ENCODE data around the gene FAM78B.

Gene FAM78B

GRCh38 chr1:166062421-166063070, 104.3 kb downstream of the FAM78B start:
- no peak for DNase-seq

- DNase-seq, result no peak
Observed at GRCh38 chr1:166057650-166058049, 109.2 kb downstream of the FAM78B start.

- no peak for DNase-seq
Observed at GRCh38 chr1:166053395-166053794, 113.4 kb downstream of the FAM78B start.

GRCh38 chr1:166040202-166040997, 126.4 kb downstream of the FAM78B start:
- DNase-seq, result no peak

- DNase-seq, result no peak
Observed at GRCh38 chr1:166039436-166040201, 127.2 kb downstream of the FAM78B start.

- DNase-seq, result no peak
Observed at GRCh38 chr1:166036092-166036491, 130.7 kb downstream of the FAM78B start.

GRCh38 chr1:166032572-166033371, 134.0 kb downstream of the FAM78B start:
- no peak for DNase-seq

GRCh38 chr1:166031932-166032571, 134.7 kb downstream of the FAM78B start:
- DNase-seq, result no peak

GRCh38 chr1:166029196-166029945, 137.4 kb downstream of the FAM78B start:
- no peak for DNase-seq

- no peak for DNase-seq
Observed at GRCh38 chr1:166026555-166026954, 140.2 kb downstream of the FAM78B start.

GRCh38 chr1:166026143-166026542, 140.7 kb downstream of the FAM78B start:
- no peak for DNase-seq

GRCh38 chr1:166020210-166020609, 146.6 kb downstream of the FAM78B start:
- DNase-seq, result no peak

All from stimulated activated CD4-positive, alpha-beta T cell treated with anti-CD3 and anti-CD28 coated beads, Interleukin-4, amount 100 ng/mL, for 4 hours (primary cell).